Left renal pelvis (tissue), 4 donors: ENCODE measurements around the gene COIL. TPM values are rescaled to one million over a fixed set of nuclear protein-coding genes. Genes with fewer than 3 reads are reported as not detected.
"Not testable (repeated sequence)": the region's sequence is repeated elsewhere in the genome, so short reads cannot be mapped to it uniquely, and the experiment has no call there.

Experiments
- DNase-seq, 4 donors: peaks; one replicate each; pipeline ENCODE4 v3.0.0-alpha.2; 2013; ENCODE audit warnings: low read depth in 4 of 4, low spot score in 3 of 4
- polyA plus RNA-seq, 4 donors: library from polyadenylated mRNA; unstranded; fragments of 120-200 nt; gene quantifications; one replicate each; pipeline ENCODE4 v1.2.1, GENCODE V29; 2013; ENCODE audit not compliant: insufficient read length in 4 of 4

COIL gene, protein sequence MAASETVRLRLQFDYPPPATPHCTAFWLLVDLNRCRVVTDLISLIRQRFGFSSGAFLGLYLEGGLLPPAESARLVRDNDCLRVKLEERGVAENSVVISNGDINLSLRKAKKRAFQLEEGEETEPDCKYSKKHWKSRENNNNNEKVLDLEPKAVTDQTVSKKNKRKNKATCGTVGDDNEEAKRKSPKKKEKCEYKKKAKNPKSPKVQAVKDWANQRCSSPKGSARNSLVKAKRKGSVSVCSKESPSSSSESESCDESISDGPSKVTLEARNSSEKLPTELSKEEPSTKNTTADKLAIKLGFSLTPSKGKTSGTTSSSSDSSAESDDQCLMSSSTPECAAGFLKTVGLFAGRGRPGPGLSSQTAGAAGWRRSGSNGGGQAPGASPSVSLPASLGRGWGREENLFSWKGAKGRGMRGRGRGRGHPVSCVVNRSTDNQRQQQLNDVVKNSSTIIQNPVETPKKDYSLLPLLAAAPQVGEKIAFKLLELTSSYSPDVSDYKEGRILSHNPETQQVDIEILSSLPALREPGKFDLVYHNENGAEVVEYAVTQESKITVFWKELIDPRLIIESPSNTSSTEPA
- polyA plus RNA-seq: 10 to 100 TPM; 23.1 to 36.3 (median 30.2) TPM

GRCh38 chr17:56960596-56961538, at the start of gene COIL:
Gene COIL, minus strand, starts transcription at chr17:56961050. Its CDS starts 31 bp downstream, at chr17:56961019.
- peak; percentile 80 to 88 (median 82) for DNase-seq

DNA sequence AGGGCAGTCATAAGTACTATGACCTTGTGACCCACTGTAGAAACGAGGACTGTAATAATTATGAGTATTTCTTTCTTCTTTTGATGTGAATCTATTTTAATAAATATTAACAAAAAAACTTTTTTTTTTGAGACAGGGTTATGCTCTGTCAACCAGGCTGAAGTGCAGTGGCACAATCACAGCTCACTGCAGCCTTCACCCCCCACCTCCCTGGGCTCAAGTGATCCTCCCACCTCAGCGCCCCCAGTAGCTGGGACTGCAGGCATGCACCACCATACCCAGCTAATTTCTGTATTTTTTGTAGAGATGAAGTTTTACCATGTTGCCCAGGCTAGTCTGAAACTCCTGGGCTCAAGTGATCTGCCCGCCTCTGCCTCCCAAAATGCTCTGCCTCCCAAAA, 49.6 kb upstream of the COIL start:
- no peak for DNase-seq

DNA sequence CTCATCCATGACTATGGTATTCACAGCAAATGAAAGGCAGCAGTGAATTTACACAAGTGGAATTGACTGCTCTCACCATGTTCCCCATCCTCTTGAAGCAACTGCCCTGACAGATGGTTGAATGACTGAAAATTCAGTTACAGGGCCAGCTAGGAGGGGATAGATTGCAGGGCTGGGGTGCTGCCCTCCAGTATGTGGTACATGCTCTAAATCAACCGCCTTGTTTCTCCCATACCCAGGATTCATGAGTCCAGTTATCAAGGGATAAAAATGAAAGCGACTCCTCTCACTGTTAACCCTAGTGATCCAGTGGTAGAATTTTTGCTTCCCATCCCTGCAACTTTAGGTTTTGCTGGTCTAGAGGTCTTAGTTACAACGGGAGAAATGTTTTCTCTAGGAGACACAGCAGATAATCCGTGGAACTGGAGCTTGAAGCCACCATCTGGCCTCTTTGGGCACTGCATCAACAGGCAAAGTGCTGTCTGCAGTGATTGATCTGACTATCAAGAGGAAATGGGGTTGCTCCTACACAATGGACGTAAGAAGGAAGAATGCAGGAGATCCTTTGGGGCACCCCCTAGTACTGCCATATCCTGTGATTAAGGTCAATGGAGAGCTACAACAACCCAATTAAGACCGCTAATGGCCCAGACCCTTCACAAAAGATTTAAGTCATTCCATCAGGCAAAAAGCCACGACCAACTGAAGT, 49.0 kb upstream of the COIL start:
- no peak for DNase-seq

- DNase-seq: no peak
Measured at GRCh38 chr17:57008958-57009357, 48.1 kb upstream of the COIL start.

DNA sequence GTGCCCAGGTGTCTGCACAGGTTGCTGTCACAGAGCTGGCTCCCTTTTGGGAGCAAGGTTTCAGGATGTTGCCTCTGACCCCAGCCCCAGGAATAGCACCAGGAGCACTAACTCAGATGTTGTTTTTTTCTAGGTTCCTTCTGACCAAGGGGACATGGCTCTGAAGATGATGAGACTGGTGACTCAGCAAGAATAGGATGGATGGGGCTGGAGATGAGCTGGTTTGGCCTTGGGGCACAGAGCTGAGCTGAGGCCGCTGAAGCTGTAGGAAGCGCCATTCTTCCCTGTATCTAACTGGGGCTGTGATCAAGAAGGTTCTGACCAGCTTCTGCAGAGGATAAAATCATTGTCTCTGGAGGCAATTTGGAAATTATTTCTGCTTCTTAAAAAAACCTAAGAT, 45.2 kb upstream of the COIL start:
- no peak for DNase-seq

DNA sequence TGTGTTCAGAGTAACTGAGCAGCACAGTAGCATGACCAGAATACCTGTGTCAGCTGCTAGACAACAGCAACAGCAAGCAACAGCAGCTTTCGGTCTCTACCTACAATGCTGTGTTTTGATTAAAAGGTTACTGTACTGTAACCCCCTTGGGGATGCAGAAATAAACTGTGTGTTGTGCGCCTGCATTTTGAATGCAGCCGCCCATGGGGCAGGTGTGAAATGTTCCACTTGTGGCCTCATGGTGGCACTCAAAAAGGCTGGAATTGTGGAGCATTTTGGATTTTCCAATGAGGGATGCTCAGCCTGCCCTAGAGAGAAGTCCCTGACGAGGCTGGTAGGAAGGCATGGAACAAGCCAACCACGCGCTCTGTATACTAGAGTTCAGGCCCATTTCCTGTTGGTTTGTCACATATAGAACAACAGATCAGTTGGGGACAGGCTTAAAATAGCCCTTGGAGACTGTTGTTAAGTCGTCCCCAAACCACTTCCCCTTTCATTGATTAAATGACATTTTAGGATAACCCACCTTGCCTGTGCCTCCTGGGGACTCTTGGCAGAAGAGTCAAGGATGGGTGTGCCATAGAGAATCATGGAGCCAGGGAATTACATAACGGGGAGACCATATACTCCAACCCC, 44.2 kb upstream of the COIL start:
- no peak for DNase-seq

- DNase-seq: no peak
Measured at GRCh38 chr17:57002904-57003303, 42.1 kb upstream of the COIL start.

GRCh38 chr17:57001541-57001940, 40.7 kb upstream of the COIL start:
- no peak for DNase-seq

- DNase-seq: no peak
Measured at GRCh38 chr17:56997313-56997712, 36.5 kb upstream of the COIL start.

DNA sequence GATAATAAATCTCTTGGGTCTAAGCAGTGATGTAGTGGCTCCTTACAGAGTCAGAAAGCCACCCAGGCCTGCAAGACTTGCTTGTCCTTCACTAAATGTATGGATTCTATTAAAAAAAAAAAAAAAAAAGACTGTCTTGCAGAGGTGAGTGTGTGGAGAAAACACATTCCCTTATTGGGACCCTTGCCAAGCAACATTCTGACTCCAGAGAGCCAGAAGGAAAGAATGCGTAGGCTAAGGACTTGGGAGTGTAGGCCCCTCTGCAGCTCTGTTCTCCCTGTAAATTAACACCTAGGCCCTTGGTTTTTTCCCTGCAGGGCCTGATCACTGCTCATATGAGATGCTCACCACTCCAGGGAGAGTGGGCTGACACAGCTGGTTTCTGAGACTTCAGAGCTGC, 34.9 kb upstream of the COIL start:
- DNase-seq: no peak

GRCh38 chr17:56994009-56994792, 33.4 kb upstream of the COIL start:
- no peak for DNase-seq

DNA sequence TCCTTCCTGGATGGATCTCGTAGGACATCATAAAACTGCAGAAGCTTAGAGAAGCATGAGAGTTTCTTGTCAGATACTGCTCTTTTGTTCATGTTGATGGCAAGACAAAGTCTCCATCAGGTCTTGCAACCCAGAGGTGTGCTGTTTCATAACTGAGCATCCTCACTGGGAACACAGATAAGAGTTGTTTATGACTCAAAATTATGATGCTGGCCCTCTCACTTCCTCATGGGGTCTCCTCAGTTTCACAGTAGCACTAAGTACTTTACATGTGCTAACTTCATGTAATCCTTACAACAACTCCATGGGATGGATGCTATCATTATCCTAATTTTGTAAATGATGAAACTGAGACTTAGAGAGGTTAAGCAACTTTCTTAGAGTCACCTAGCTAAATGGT, 31.5 kb upstream of the COIL start:
- no peak for DNase-seq

- no peak for DNase-seq
Measured at GRCh38 chr17:56988901-56989572, 28.2 kb upstream of the COIL start.

DNA sequence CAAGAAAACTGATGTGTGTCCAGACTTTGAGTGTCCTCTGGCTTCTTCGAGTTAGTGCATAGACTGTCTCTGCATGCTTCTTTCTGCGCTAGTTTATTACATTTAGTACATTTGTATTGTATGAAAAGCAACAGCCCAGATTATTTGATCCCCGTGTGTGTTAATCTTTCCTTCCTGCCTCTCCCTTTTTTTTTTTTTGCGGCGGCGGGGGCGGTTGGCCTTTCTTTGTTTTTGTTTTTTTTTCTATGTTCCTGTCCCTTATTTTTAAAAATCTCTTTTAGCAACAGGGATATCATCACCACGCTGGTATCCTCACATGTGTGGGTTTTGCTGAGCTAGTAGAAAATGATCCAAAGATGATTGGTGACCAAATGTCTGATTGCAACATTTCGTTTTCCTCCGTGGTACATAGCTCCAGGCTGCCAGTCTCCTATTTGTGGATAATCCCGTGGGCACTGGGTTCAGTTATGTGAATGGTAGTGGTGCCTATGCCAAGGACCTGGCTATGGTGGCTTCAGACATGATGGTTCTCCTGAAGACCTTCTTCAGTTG, 26.5 kb upstream of the COIL start:
- no peak for DNase-seq

DNA sequence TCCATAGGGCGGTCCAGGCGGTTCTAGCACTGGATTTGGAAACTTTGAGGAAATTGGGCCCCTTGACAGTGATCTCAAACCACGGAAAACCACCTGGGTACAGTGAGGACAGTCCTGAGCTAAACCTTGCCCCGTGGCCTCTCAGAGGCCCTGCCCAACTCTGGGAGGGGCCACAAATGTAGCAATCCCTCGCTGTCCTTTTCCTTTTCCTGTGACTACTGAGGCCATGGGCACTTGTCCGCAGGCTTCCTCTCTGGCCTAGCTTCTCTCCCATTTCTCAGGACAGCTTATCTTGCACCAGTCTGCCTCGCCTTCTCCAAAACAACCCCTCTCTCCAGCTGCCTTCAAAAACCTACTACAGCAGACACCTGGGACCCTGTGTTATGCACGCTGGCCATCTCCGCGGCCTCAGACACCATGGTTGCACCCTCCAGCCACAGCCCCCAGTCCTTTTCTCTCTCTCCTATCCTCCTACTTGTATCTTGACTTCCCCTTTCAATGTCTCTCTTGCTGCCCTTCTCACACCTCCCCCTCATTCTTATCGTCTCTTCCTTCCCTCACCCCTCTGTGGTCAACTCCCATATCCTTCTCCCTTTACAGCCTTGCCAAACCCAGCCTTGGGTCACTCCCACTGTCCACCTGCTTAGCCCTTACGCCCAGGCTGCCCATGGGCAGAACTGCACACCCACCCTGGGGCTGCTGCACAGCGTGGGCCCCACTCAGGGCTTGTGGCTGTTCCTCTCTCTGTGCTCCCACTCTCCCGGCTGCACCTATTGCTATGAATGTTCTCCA, 24.7 kb upstream of the COIL start:
- DNase-seq: no peak

DNA sequence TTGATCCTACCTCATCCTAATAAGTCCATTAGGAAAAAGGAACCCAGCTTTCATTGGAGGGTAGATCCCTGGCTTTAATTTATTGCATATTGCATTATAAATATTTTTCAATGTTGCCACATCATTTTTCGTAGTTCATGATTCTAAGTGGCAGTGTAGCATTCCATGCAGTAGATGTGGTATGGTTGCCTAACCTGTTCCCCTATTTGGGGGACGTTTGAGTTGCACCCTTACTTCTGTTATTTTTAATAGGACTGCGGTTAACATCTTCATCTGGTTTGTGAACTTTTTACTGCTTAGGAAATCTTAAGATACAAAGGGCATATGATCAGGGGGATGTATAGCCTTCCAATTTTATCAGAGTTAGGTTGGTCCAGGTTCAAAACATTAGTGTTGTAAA, 22.5 kb upstream of the COIL start:
- DNase-seq: no peak

GRCh38 chr17:56982312-56982711, 21.5 kb upstream of the COIL start:
- DNase-seq: no peak

DNA sequence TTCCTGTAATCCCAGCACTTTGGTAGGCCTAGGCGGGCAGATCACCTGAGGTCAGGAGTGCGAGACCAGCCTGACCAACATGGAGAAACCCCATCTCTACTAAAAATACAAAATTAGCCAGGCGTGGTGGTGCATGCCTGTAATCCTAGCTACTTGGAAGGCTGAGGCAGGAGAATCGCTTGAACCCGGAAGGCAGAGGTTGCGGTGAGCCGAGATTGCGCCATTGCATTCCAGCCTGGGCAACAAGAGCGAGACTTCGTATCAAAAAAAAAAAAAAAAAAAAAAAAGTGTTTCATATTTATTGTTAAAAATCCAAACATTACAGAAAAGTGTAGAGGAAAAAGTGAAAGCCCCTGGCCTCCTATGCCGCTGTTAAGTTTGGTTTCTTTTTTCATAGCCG, 19.7 kb upstream of the COIL start:
- DNase-seq: not testable (repeated sequence)
